ENCODE results near the gene PNLIPRP3. TPM values are rescaled to one million over a fixed set of nuclear protein-coding genes. Genes with fewer than 3 reads are reported as not detected.

Gene PNLIPRP3
- total RNA-seq, 2 experiments from 2014 or later, result not detected

- ChIA-PET CTCF (no interaction called here), POLR2A (no interaction called here)
Observed at GRCh38 chr10:116444527-116445142, 17.0 kb downstream of the PNLIPRP3 start.

- ChIA-PET POLR2A (no interaction called here), CTCF (no interaction called here)
Observed at GRCh38 chr10:116450861-116451260, 23.2 kb downstream of the PNLIPRP3 start.

- ChIA-PET CTCF (no interaction called here), POLR2A (no interaction called here)
Observed at GRCh38 chr10:116451711-116452337, 24.2 kb downstream of the PNLIPRP3 start.

GRCh38 chr10:116452338-116452720 lies 24.7 kb downstream of the PNLIPRP3 start:
- ChIA-PET POLR2A (no interaction called here), CTCF (no interaction called here)

GRCh38 chr10:116457488-116457887 lies 29.8 kb downstream of the PNLIPRP3 start:
- POLR2A ChIA-PET, result no interaction called here
- CTCF ChIA-PET, result no interaction called here

- POLR2A ChIA-PET, result no interaction called here
- CTCF ChIA-PET, result no interaction called here
Observed at GRCh38 chr10:116460219-116460618, 32.6 kb downstream of the PNLIPRP3 start.

- POLR2A ChIA-PET, result no interaction called here
- CTCF ChIA-PET, result no interaction called here
Observed at GRCh38 chr10:116461680-116462079, 34.0 kb downstream of the PNLIPRP3 start.

GRCh38 chr10:116464257-116464656 lies 36.6 kb downstream of the PNLIPRP3 start:
- CTCF ChIA-PET, result no interaction called here
- POLR2A ChIA-PET, result no interaction called here

GRCh38 chr10:116465546-116465945 lies 37.9 kb downstream of the PNLIPRP3 start:
- CTCF ChIA-PET, result interaction anchor here (0.6 kb wide), 1 partner anchor 1844 kb away, joined by 3 read pairs; no protein-coding TSS in a partner anchor
- POLR2A ChIA-PET, result no interaction called here

GRCh38 chr10:116466715-116467422 lies 39.2 kb downstream of the PNLIPRP3 start:
- CTCF ChIA-PET, result no interaction called here

GRCh38 chr10:116469437-116469836 lies 41.8 kb downstream of the PNLIPRP3 start:
- CTCF ChIA-PET, result no interaction called here
- POLR2A ChIA-PET, result no interaction called here

More at GRCh38 chr10:116466715-116467422, 39.2 kb downstream of the PNLIPRP3 start:
- POLR2A ChIA-PET, result no interaction called here

- POLR2A ChIA-PET, result no interaction called here
- CTCF ChIA-PET, result no interaction called here
Observed at GRCh38 chr10:116470071-116470470, 42.4 kb downstream of the PNLIPRP3 start.

- CTCF ChIA-PET, result no interaction called here
Observed at GRCh38 chr10:116470768-116471415, 43.2 kb downstream of the PNLIPRP3 start.

GRCh38 chr10:116472891-116473290 lies 45.2 kb downstream of the PNLIPRP3 start:
- ChIA-PET POLR2A (no interaction called here), CTCF (no interaction called here)

More at GRCh38 chr10:116470768-116471415, 43.2 kb downstream of the PNLIPRP3 start:
- POLR2A ChIA-PET, result no interaction called here

GRCh38 chr10:116475866-116476265 lies 48.2 kb downstream of the PNLIPRP3 start:
- CTCF ChIA-PET, result no interaction called here
- POLR2A ChIA-PET, result no interaction called here

GRCh38 chr10:116476461-116476860 lies 48.8 kb downstream of the PNLIPRP3 start:
- ChIA-PET POLR2A (no interaction called here), CTCF (no interaction called here)

GRCh38 chr10:116477986-116478664 lies 50.5 kb downstream of the PNLIPRP3 start:
- POLR2A ChIA-PET, result no interaction called here
- CTCF ChIA-PET, result no interaction called here

- CTCF ChIA-PET, result no interaction called here
- POLR2A ChIA-PET, result no interaction called here
Observed at GRCh38 chr10:116486770-116487448, 59.3 kb downstream of the PNLIPRP3 start.

GRCh38 chr10:116487522-116488430 lies 60.1 kb downstream of the PNLIPRP3 start:
- ChIA-PET CTCF (no interaction called here), POLR2A (no interaction called here)

All from activated CD8-positive, alpha-beta memory T cell treated with anti-CD3 and anti-CD28 coated beads for 36 hours (primary cell).